ENCODE results near the gene NID1. TPM values are rescaled to one million over a fixed set of nuclear protein-coding genes. Genes with fewer than 3 reads are reported as not detected.
A peak's percentile ranks its signal among the peaks of the same experiment; 100 is the strongest.
"Not testable (repeated sequence)": the region's sequence is repeated elsewhere in the genome, so short reads cannot be mapped to it uniquely, and the experiment has no call there.

NID1 gene
- total RNA-seq, 1 donor from 2014 or later: 73.0 TPM

- peak; percentile 36 for DNase-seq (ENCODE audit: low read depth)
- no peaks in the 10 kb centered on the region for H3K27me3 Mint-ChIP-seq (ENCODE audit: low read depth, unreplicated experiment)
- no peak overlapping the region for H3K27ac ChIP-seq (ENCODE audit: low read depth, low read length)
- no peak overlapping the region for H3K4me3 Mint-ChIP-seq (ENCODE audit: unreplicated experiment)
- H3K4me1 Mint-ChIP-seq (ENCODE audit: low read depth, unreplicated experiment): peaks cover 8% of the 10 kb centered on the region
- H3K4me3 ChIP-seq (ENCODE audit: insufficient read depth, low read depth, low read length): no peak overlapping the region
- no peak overlapping the region for H3K27ac Mint-ChIP-seq (ENCODE audit: unreplicated experiment)
- no peak overlapping the region for H2AFZ ChIP-seq (ENCODE audit: low read depth, low read length)
- H3K9ac ChIP-seq (ENCODE audit: low read length): no peak overlapping the region
- FAIRE-seq: no peak
- no peaks in the 10 kb centered on the region for H3K27me3 ChIP-seq (ENCODE audit: insufficient read depth, low read length)
- TF ChIP-seq CTCF (IDR thresholded peaks at IDR 0.05; ENCODE audit: insufficient read depth, low read depth, low read length): no peak
- no peak for TF ChIP-seq EZH2 (IDR thresholded peaks at IDR 0.05; ENCODE audit: insufficient read depth, low read length)
- no peak overlapping the region for H3K4me2 ChIP-seq (ENCODE audit: low read length)
- peaks cover 5% of the 10 kb centered on the region for H3K9me3 ChIP-seq (ENCODE audit: insufficient read depth, low read depth, low read length)
- H3K36me3 Mint-ChIP-seq (ENCODE audit: low read depth, unreplicated experiment): peaks cover 12% of the 10 kb centered on the region
- peaks cover 2% of the 10 kb centered on the region for H3K9me3 Mint-ChIP-seq (ENCODE audit: unreplicated experiment)
- H4K20me1 ChIP-seq (ENCODE audit: insufficient read depth, low read length): no peaks in the 10 kb centered on the region
- H3K36me3 ChIP-seq (ENCODE audit: insufficient read depth, low read length): peaks cover 11% of the 10 kb centered on the region
- H3K79me2 ChIP-seq (ENCODE audit: insufficient read depth, low read length): no peaks in the 10 kb centered on the region
- peaks cover 13% of the 10 kb centered on the region for H3K4me1 ChIP-seq (ENCODE audit: insufficient read depth, low read length)
These were observed 90.3 kb downstream of the NID1 start for GRCh38 chr1:235974616-235975015.

GRCh38 chr1:235972691-235973090 is 92.2 kb downstream of the NID1 start:
- DNase-seq (ENCODE audit: low read depth); H3K27me3 Mint-ChIP-seq (ENCODE audit: low read depth, unreplicated experiment); H3K79me2 ChIP-seq (ENCODE audit: insufficient read depth, low read length); H3K36me3 ChIP-seq (ENCODE audit: insufficient read depth, low read length); H3K9me3 Mint-ChIP-seq (ENCODE audit: unreplicated experiment); H3K4me3 Mint-ChIP-seq (ENCODE audit: unreplicated experiment); H3K9me3 ChIP-seq (ENCODE audit: insufficient read depth, low read depth, low read length); H4K20me1 ChIP-seq (ENCODE audit: insufficient read depth, low read length); H3K36me3 Mint-ChIP-seq (ENCODE audit: low read depth, unreplicated experiment); H3K27me3 ChIP-seq (ENCODE audit: insufficient read depth, low read length); H2AFZ ChIP-seq (ENCODE audit: low read depth, low read length); H3K4me1 Mint-ChIP-seq (ENCODE audit: low read depth, unreplicated experiment); FAIRE-seq: not testable (repeated sequence)
- peak overlapping the region; percentile 44 for H3K4me3 ChIP-seq (ENCODE audit: insufficient read depth, low read depth, low read length)
- H3K4me1 ChIP-seq (ENCODE audit: insufficient read depth, low read length): peaks cover 13% of the 10 kb centered on the region
- peak overlapping the region; percentile 84 for H3K4me2 ChIP-seq (ENCODE audit: low read length)
- peak overlapping the region; percentile 89 for H3K27ac ChIP-seq (ENCODE audit: low read depth, low read length)
- H3K9ac ChIP-seq (ENCODE audit: low read length): peak overlapping the region; percentile 87
- H3K27ac Mint-ChIP-seq (ENCODE audit: unreplicated experiment): peak overlapping the region; percentile 29

GRCh38 chr1:235972311-235972689 is 92.6 kb downstream of the NID1 start:
- H2AFZ ChIP-seq (ENCODE audit: low read depth, low read length): peak overlapping the region; percentile 89
- peak overlapping the region; percentile 87 for H3K9ac ChIP-seq (ENCODE audit: low read length)
- H3K27me3 Mint-ChIP-seq (ENCODE audit: low read depth, unreplicated experiment): no peaks in the 10 kb centered on the region
- H3K4me3 ChIP-seq (ENCODE audit: insufficient read depth, low read depth, low read length): peak overlapping the region; percentile 44
- H3K4me2 ChIP-seq (ENCODE audit: low read length): peak overlapping the region; percentile 84
- FAIRE-seq (peak; percentile 84), DNase-seq (ENCODE audit: low read depth) (peak; percentile 83)
- no peaks in the 10 kb centered on the region for H3K9me3 Mint-ChIP-seq (ENCODE audit: unreplicated experiment)
- no peaks in the 10 kb centered on the region for H3K27me3 ChIP-seq (ENCODE audit: insufficient read depth, low read length)
- H3K4me1 Mint-ChIP-seq (ENCODE audit: low read depth, unreplicated experiment): peaks cover 8% of the 10 kb centered on the region
- peaks cover 6% of the 10 kb centered on the region for H3K36me3 ChIP-seq (ENCODE audit: insufficient read depth, low read length)
- H3K27ac Mint-ChIP-seq (ENCODE audit: unreplicated experiment): peak overlapping the region; percentile 29
- peaks cover 13% of the 10 kb centered on the region for H3K4me1 ChIP-seq (ENCODE audit: insufficient read depth, low read length)
- no peaks in the 10 kb centered on the region for H3K79me2 ChIP-seq (ENCODE audit: insufficient read depth, low read length)
- H3K36me3 Mint-ChIP-seq (ENCODE audit: low read depth, unreplicated experiment): peaks cover 1% of the 10 kb centered on the region
- H4K20me1 ChIP-seq (ENCODE audit: insufficient read depth, low read length): no peaks in the 10 kb centered on the region
- H3K4me3 Mint-ChIP-seq (ENCODE audit: unreplicated experiment): peak overlapping the region; percentile 77
- peak overlapping the region; percentile 89 for H3K27ac ChIP-seq (ENCODE audit: low read depth, low read length)
- peaks cover 1% of the 10 kb centered on the region for H3K9me3 ChIP-seq (ENCODE audit: insufficient read depth, low read depth, low read length)
- TF ChIP-seq EZH2 (IDR thresholded peaks at IDR 0.05; ENCODE audit: insufficient read depth, low read length) (no peak), CTCF (IDR thresholded peaks at IDR 0.05; ENCODE audit: insufficient read depth, low read depth, low read length) (no peak)

Data from astrocyte (in vitro differentiated cells and primary cell).